Activated CD4-positive, alpha-beta T cell treated with anti-CD3 and anti-CD28 coated beads, Interleukin-2, amount 10 ng/mL, durations not matched to agents 24 days and 14 days (primary cell): ENCODE measurements around the gene PRR12. TPM values are rescaled to one million over a fixed set of nuclear protein-coding genes. Genes with fewer than 3 reads are reported as not detected.

Source experiments
- DNase-seq: peaks from one replicate; pipeline ENCODE4 v3.0.0; 2022
- H3K27ac Mint-ChIP-seq: one replicate; pipeline ENCODE4 v1.8.0; 2022; ENCODE audit warnings: mild to moderate bottlenecking, mixed read lengths
- H3K27me3 Mint-ChIP-seq: one replicate; pipeline ENCODE4 v1.8.0; 2022; ENCODE audit warnings: mixed read lengths
- H3K36me3 Mint-ChIP-seq: one replicate; pipeline ENCODE4 v1.8.0; 2022; ENCODE audit warnings: low read depth, mild to moderate bottlenecking, mixed read lengths
- H3K4me1 Mint-ChIP-seq: one replicate; pipeline ENCODE4 v1.8.0; 2021; ENCODE audit warnings: mixed read lengths
- H3K4me3 Mint-ChIP-seq: one replicate; pipeline ENCODE4 v1.8.0; 2022; ENCODE audit warnings: mild to moderate bottlenecking, moderate library complexity, mixed read lengths
- H3K9me3 Mint-ChIP-seq: one replicate; pipeline ENCODE4 v1.8.0; 2021; ENCODE audit warnings: mixed read lengths
- intact Hi-C: fragments of 100-400 bp; cut with micrococcal nuclease; formaldehyde crosslinking; loops from one replicate; pipeline ENCODE4 v1.15.1; 2023
- total RNA-seq: library from RNA; stranded (reverse); gene quantifications from 2 replicates; pipeline ENCODE4 v1.2.3, GENCODE V29; 2022

Gene PRR12
- total RNA-seq, 1 donor from 2014 or later: 32.7 TPM

DNA sequence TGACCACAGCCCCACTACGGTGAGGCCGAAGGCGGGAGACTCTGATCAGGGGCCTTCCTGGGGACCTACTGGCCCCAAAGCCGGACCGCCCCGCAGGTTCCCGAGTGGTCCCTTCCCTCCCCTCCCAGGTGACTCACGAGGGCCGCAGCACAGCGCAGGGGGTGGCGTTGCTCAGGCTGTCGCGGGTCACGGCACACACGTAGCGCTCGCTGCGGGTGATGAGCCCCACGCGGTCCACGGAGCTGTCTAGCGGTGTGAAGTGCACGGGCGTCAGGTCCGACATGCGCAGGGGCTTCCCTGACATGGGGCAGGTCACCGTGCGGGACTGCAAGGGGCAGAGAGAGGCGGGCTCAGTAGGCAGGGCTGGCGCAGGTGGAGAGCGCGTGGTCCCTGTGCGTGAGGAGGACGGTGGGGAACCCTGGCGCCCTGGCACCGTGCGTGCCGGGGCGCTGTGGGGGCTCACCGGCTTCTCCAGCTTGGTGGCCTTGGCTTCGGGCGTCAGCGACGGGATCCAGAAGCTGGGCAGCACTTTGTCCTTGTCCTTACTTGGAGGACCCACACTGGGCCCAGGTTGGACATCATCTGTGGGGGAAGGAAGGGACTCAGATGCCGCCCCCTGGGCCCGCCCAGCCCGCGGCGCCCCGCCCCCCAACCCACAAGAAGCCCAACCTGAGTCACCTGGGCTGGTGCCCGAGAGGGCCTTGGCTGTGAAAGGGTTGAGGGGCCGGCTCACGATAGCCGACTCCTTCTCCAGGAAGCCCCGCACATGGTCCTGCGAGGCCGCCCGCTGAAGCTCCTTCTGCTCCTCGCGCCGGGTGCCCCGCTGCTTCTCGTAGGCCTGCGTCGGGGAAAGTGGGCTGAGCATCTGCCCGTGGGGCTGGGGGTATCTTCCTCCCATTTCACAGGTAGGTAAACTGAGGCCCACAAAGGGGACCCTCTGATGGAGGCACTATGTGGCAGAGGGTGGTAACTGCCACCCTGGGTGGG, 34.3 kb upstream of the PRR12 start:
- Mint-ChIP-seq H3K4me1 (peaks cover 76% of the 10 kb centered on the region), H3K36me3 (peaks cover 49% of the 10 kb centered on the region), H3K27ac (peak overlapping the region; percentile 77), H3K4me3 (peak overlapping the region; percentile 70), H3K9me3 (no peaks in the 10 kb centered on the region), H3K27me3 (no peaks in the 10 kb centered on the region)
- intact Hi-C loops: no loop called here
- DNase-seq: peak; percentile 72

GRCh38 chr19:49557641-49558325, 33.2 kb upstream of the PRR12 start:
- Mint-ChIP-seq H3K27me3 (no peaks in the 10 kb centered on the region), H3K36me3 (peaks cover 46% of the 10 kb centered on the region), H3K4me3 (peak overlapping the region; percentile 70), H3K4me1 (peaks cover 76% of the 10 kb centered on the region), H3K27ac (peak overlapping the region; percentile 77), H3K9me3 (no peaks in the 10 kb centered on the region)
- peak; percentile 69 for DNase-seq
- intact Hi-C loops: no loop called here

GRCh38 chr19:49558591-49558990, 32.4 kb upstream of the PRR12 start:
- H3K9me3 Mint-ChIP-seq: no peaks in the 10 kb centered on the region
- intact Hi-C loops: no loop called here
- H3K4me3 Mint-ChIP-seq: peak overlapping the region; percentile 89
- DNase-seq: peak; percentile 86
- H3K27me3 Mint-ChIP-seq: no peaks in the 10 kb centered on the region
- H3K36me3 Mint-ChIP-seq: peaks cover 46% of the 10 kb centered on the region
- peaks cover 75% of the 10 kb centered on the region for H3K4me1 Mint-ChIP-seq
- H3K27ac Mint-ChIP-seq: peak overlapping the region; percentile 97

GRCh38 chr19:49559443-49559842, 31.5 kb upstream of the PRR12 start:
- intact Hi-C loops: no loop called here
- Mint-ChIP-seq H3K27me3 (no peaks in the 10 kb centered on the region), H3K4me3 (peak overlapping the region; percentile 89), H3K36me3 (peaks cover 43% of the 10 kb centered on the region), H3K4me1 (peaks cover 73% of the 10 kb centered on the region), H3K9me3 (no peaks in the 10 kb centered on the region), H3K27ac (peak overlapping the region; percentile 97)
- DNase-seq: no peak

DNA sequence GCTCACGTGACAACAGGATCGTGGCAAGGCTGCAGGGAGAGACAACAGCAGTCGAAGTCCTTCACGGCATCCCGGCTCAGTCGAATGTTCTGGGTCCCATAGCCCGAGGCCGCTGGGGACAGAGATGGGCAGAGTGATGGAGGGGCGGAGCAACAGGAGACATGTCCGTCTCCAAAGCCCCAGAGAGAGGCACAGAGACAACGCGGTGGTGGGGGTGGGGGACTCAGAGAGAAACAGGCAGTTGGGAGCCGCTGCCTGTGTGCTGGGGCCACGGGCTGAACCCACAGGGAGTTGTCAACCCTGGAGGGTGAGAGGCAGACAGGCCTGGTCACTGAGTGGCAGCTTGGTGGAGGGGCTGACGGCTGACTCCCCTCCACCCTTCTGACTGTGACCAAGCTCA, 31.1 kb upstream of the PRR12 start:
- DNase-seq: peak; percentile 80
- H3K4me3 Mint-ChIP-seq: peak overlapping the region; percentile 89
- no peaks in the 10 kb centered on the region for H3K9me3 Mint-ChIP-seq
- peaks cover 74% of the 10 kb centered on the region for H3K4me1 Mint-ChIP-seq
- intact Hi-C loops: loop anchor here (1.0 kb wide), 1 partner anchor 10 kb away; no protein-coding TSS in a partner anchor
- H3K27ac Mint-ChIP-seq: peak overlapping the region; percentile 97
- H3K36me3 Mint-ChIP-seq: peaks cover 44% of the 10 kb centered on the region
- H3K27me3 Mint-ChIP-seq: no peaks in the 10 kb centered on the region

GRCh38 chr19:49560358-49560900, 30.6 kb upstream of the PRR12 start:
- Mint-ChIP-seq H3K27me3 (no peaks in the 10 kb centered on the region), H3K4me3 (peak overlapping the region; percentile 89), H3K36me3 (peaks cover 44% of the 10 kb centered on the region), H3K9me3 (no peaks in the 10 kb centered on the region), H3K4me1 (peaks cover 74% of the 10 kb centered on the region), H3K27ac (peak overlapping the region; percentile 97)
- intact Hi-C loops: loop anchor here (1.0 kb wide), 1 partner anchor 10 kb away; no protein-coding TSS in a partner anchor
- DNase-seq: peak; percentile 84

DNA sequence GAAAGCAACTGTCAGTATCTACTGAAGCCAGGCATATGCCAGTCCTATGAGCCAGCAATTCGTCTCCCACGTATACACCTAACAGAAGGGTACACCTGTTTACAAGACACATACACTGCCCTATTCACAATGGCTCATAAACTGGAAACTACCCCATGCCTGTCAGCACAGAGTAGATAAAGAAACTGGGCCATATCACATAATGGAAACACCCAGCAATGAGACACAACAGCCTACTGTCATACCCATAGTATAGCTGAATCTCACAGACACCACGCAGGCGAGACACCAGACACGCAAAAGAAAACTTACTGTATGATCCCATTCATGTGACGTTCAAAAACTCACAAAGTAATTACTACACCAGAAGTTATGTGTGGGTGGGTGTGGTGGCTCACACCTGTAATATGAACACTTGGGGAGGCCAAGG, 26.4 kb upstream of the PRR12 start:
- Mint-ChIP-seq H3K9me3 (no peaks in the 10 kb centered on the region), H3K27ac (peak overlapping the region; percentile 87), H3K27me3 (no peaks in the 10 kb centered on the region), H3K4me1 (peaks cover 72% of the 10 kb centered on the region), H3K36me3 (peaks cover 25% of the 10 kb centered on the region), H3K4me3 (peak overlapping the region; percentile 36)
- DNase-seq: peak; percentile 78
- intact Hi-C loops: loop anchor here (1.0 kb wide), 1 partner anchor 10 kb away; no protein-coding TSS in a partner anchor

DNA sequence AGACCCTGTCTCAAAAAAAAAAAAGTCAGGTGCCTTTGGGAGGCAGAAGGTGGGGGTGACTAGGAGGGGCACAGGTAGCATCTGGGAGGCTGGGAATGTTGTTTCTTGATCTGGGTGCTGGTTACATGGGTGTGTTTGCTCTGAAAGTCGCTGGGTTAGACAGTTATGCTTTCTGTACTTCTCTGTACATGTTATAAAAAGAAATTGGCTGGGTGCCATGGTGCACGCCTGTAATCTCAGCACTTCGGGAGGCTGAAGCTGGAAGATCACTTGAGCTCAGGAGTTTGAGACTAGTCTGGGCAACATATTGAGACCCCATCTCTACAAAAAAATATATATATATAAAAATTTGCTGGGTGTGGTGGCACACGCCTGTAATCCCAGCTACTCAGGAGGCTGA, 25.7 kb upstream of the PRR12 start:
- no peak for DNase-seq
- Mint-ChIP-seq H3K27ac (peak overlapping the region; percentile 87), H3K27me3 (no peaks in the 10 kb centered on the region), H3K4me3 (peak overlapping the region; percentile 36), H3K36me3 (peaks cover 23% of the 10 kb centered on the region), H3K4me1 (peaks cover 71% of the 10 kb centered on the region), H3K9me3 (no peaks in the 10 kb centered on the region)
- intact Hi-C loops: no loop called here

DNA sequence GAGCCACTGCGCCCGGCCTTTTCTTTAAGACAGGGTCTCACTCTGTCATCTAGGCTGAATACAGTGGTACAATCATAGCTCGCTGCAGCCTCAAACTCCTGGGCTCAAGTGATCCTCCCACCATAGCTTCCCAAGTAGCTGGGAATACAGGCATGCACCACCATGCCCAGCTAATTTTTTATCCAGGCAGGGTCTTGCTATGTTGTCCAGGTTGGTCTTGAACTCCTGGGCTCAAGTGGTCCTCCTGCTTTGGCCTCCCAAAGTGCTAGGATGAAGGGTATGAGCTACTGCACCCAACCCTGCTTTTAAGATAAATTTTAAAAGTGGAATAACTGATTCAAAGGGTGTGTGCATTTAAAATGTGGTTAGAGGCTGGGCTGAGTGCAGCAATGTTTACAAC, 24.7 kb upstream of the PRR12 start:
- no peaks in the 10 kb centered on the region for H3K27me3 Mint-ChIP-seq
- no peak overlapping the region for H3K4me3 Mint-ChIP-seq
- intact Hi-C loops: no loop called here
- H3K9me3 Mint-ChIP-seq: no peaks in the 10 kb centered on the region
- no peak for DNase-seq
- peaks cover 21% of the 10 kb centered on the region for H3K36me3 Mint-ChIP-seq
- peak overlapping the region; percentile 73 for H3K27ac Mint-ChIP-seq
- H3K4me1 Mint-ChIP-seq: peaks cover 69% of the 10 kb centered on the region

DNA sequence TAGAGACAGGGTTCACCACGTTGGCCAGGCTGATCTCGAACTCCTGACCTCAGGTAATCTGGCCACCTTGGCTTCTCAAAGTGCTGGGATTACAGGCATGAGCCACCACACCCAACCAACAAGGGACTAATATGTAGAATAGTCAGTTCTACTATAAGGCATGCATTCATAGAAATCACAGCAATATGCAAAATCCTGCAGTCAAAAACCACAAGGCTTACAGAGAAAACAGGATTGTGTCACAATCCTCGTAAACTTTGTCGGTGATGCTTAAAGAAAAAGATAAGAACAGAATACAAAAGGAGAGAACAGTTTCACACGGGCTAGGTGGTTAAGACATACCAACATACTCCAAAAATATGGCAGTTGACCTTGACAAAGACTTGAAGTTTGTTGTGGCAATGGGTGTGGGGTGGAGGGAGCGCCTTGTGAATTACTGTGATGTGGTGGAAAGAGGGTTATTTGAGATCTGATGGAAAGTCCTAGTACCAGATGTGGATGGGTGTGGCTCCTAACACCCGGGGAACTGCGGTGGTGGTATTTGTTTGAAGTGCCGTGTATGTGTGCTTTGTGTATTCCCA, 23.0 kb upstream of the PRR12 start:
- Mint-ChIP-seq H3K27me3 (no peaks in the 10 kb centered on the region), H3K27ac (peak overlapping the region; percentile 87), H3K4me1 (peaks cover 59% of the 10 kb centered on the region), H3K4me3 (peak overlapping the region; percentile 69), H3K36me3 (peaks cover 21% of the 10 kb centered on the region), H3K9me3 (no peaks in the 10 kb centered on the region)
- DNase-seq: peak; percentile 95
- intact Hi-C loops: loop anchor here (1.0 kb wide), 1 partner anchor 14 kb away; no protein-coding TSS in a partner anchor

GRCh38 chr19:49570138-49570856, 20.7 kb upstream of the PRR12 start:
- Mint-ChIP-seq H3K27me3 (no peaks in the 10 kb centered on the region), H3K36me3 (peaks cover 19% of the 10 kb centered on the region), H3K4me3 (peak overlapping the region; percentile 56), H3K4me1 (peaks cover 50% of the 10 kb centered on the region), H3K27ac (peak overlapping the region; percentile 77), H3K9me3 (no peaks in the 10 kb centered on the region)
- intact Hi-C loops: loop anchor here (1.0 to 2.0 kb wide), 5 partner anchors 10 to 109 kb away; no protein-coding TSS in a partner anchor
- peak; percentile 93 for DNase-seq

DNA sequence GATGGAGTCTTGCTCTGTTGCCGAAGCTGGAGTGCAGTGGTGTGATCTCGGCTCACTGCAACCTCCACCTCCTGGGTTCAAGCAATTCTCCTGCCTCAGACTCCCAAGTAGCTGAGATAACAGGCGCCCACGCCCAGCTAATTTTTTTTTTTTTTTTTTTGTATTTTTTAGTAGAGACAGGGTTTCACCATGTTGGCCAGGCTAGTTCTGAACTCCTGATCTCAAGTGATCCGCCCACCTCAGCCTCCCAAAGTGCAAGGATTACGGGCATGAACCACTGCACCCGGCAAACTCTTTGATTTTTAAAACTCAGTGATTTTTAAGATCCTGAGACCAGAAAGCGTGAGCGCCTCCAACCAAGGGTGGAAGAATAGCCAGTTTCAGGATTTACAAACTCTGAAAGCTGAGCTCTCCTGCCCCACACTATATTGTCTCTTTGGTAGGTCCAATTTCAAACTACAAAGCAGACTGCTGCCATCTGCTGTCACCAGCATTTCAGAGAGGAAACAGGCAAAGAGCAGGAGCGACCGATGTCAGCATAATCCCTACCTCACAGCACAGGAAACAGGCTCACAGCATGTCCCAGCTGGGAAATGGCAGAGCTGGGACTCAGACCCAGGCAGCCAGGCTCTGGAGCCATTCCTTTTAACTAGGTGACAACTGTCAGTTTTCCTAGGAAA, 19.8 kb upstream of the PRR12 start:
- intact Hi-C loops: loop anchor here (1.0 to 2.0 kb wide), 5 partner anchors 11 to 108 kb away; no protein-coding TSS in a partner anchor
- no peaks in the 10 kb centered on the region for H3K9me3 Mint-ChIP-seq
- H3K27ac Mint-ChIP-seq: peak overlapping the region; percentile 69
- peaks cover 22% of the 10 kb centered on the region for H3K36me3 Mint-ChIP-seq
- peaks cover 46% of the 10 kb centered on the region for H3K4me1 Mint-ChIP-seq
- peak; percentile 87 for DNase-seq
- H3K27me3 Mint-ChIP-seq: no peaks in the 10 kb centered on the region
- H3K4me3 Mint-ChIP-seq: peak overlapping the region; percentile 41
